Liver (tissue), 9 donors: ENCODE results near the gene CRAMP1. TPM values are rescaled to one million over a fixed set of nuclear protein-coding genes. Genes with fewer than 3 reads are reported as not detected.

Experiments used
- DNase-seq: peaks from one replicate; pipeline ENCODE4 v3.0.0-alpha.2; 2017; ENCODE audit warnings: low spot score
- H3K27ac ChIP-seq, 2 donors: one replicate each; pipeline ENCODE4 v1.7.0; 2013; ENCODE audit warnings: inconsistent platforms in 2 of 2, low read length in 2 of 2, control low read depth in 1 of 2, low read depth in 1 of 2, mild to moderate bottlenecking in 1 of 2
- H3K27me3 ChIP-seq, 4 donors: one replicate each; pipeline versions ENCODE4 v1.6.1 to v1.7.0; 2013; ENCODE audit warnings: low read length in 3 of 4, inconsistent platforms in 1 of 4, mild to moderate bottlenecking in 1 of 4, moderate library complexity in 1 of 4; ENCODE audit not compliant: control insufficient read depth in 4 of 4, insufficient read depth in 4 of 4
- H3K36me3 ChIP-seq, 4 donors: one replicate each; pipeline versions ENCODE4 v1.6.1 to v1.7.0; 2013; ENCODE audit warnings: low read length in 3 of 4, mild to moderate bottlenecking in 3 of 4, low read depth in 1 of 4, moderate library complexity in 1 of 4; ENCODE audit not compliant: control insufficient read depth in 4 of 4, insufficient read depth in 3 of 4
- H3K4me1 ChIP-seq, 4 donors: one replicate each; pipeline versions ENCODE4 v1.6.1 to v1.7.0; 2013; ENCODE audit warnings: low read length in 3 of 4, mild to moderate bottlenecking in 3 of 4, moderate library complexity in 1 of 4; ENCODE audit not compliant: control insufficient read depth in 4 of 4, insufficient read depth in 4 of 4
- H3K4me3 ChIP-seq, 3 donors: one replicate each; pipeline versions ENCODE4 v1.6.1 to v1.7.0; 2013; ENCODE audit warnings: low read length in 3 of 3, control low read depth in 1 of 3, low read depth in 1 of 3, mild to moderate bottlenecking in 1 of 3
- H3K9ac ChIP-seq, 2 donors: one replicate each; pipeline ENCODE4 v1.7.0; 2013; ENCODE audit warnings: low read length in 2 of 2, mild to moderate bottlenecking in 2 of 2, moderate library complexity in 2 of 2, control low read depth in 1 of 2, low read depth in 1 of 2
- H3K9me3 ChIP-seq, 4 donors: one replicate each; pipeline versions ENCODE4 v1.6.1 to v1.7.0; 2013; ENCODE audit warnings: low read length in 3 of 4; ENCODE audit not compliant: control insufficient read depth in 4 of 4
- CTCF ChIP-seq: fragments of 150-350 bp; IDR thresholded peaks from 2 replicates; pipeline ENCODE4 v1.5.1; 2017; ENCODE audit warnings: improper control_type of control experiment, low read depth, low read length; ENCODE audit not compliant: missing input control
- EGR1 ChIP-seq, 2 donors: IDR thresholded peaks; 2 replicates each; pipeline ENCODE4 v1.6.1; 2016 to 2018; ENCODE audit warnings: antibody characterized with exemption in 2 of 2, low read depth in 2 of 2
- FOXA1 ChIP-seq: IDR thresholded peaks from 2 replicates; pipeline ENCODE4 v1.6.1; 2016; ENCODE audit warnings: antibody characterized with exemption
- FOXA2 ChIP-seq: IDR thresholded peaks from 2 replicates; pipeline ENCODE4 v1.6.1; 2016; ENCODE audit warnings: antibody characterized with exemption
- GABPA ChIP-seq, 2 donors: IDR thresholded peaks in 1 of 2; conservative IDR thresholded peaks in 1 of 2; 2 replicates each; pipeline ENCODE4 v1.6.1; 2016; ENCODE audit warnings: antibody characterized with exemption in 2 of 2, mild to moderate bottlenecking in 1 of 2, moderate library complexity in 1 of 2
- HNF4A ChIP-seq, 2 donors: conservative IDR thresholded peaks; 2 replicates each; pipeline ENCODE4 v1.6.1; 2016; ENCODE audit warnings: antibody characterized with exemption in 2 of 2, mild to moderate bottlenecking in 2 of 2
- HNF4G ChIP-seq: IDR thresholded peaks from 2 replicates; pipeline ENCODE4 v1.6.1; 2016; ENCODE audit warnings: antibody characterized with exemption
- JUND ChIP-seq, 2 donors: IDR thresholded peaks; 2 replicates each; pipeline ENCODE4 v1.6.1; 2016; ENCODE audit warnings: antibody characterized with exemption in 2 of 2
- NR2F2 ChIP-seq: IDR thresholded peaks from 2 replicates; pipeline ENCODE4 v1.6.1; 2016; ENCODE audit warnings: antibody characterized with exemption
- RAD21 ChIP-seq, 2 donors: IDR thresholded peaks; 2 replicates each; pipeline ENCODE4 v1.6.1; 2016; ENCODE audit warnings: antibody characterized with exemption in 2 of 2, mild to moderate bottlenecking in 2 of 2
- REST ChIP-seq: IDR thresholded peaks from 2 replicates; pipeline ENCODE4 v1.6.1; 2016; ENCODE audit warnings: antibody characterized with exemption, mild to moderate bottlenecking
- RXRA ChIP-seq, 2 donors: IDR thresholded peaks; 2 replicates each; pipeline ENCODE4 v1.6.1; 2017 to 2018; ENCODE audit warnings: antibody characterized with exemption in 2 of 2, mild to moderate bottlenecking in 1 of 2
- TAF1 ChIP-seq: conservative IDR thresholded peaks from 2 replicates; pipeline ENCODE4 v1.6.1; 2016; ENCODE audit warnings: antibody characterized with exemption, mild to moderate bottlenecking
- YY1 ChIP-seq: IDR thresholded peaks from 2 replicates; pipeline ENCODE4 v1.6.1; 2016; ENCODE audit warnings: antibody characterized with exemption, mild to moderate bottlenecking
- WGBS: extraction: QIAGEN DNeasy Blood & Tissue Kit; methylation state at CpG from one replicate; pipeline ENCODE4 v1.1.7; 2013; 5-methylcytosine and 5-hydroxymethylcytosine counted together
- polyA plus RNA-seq, 2 donors: library from polyadenylated mRNA; stranded (reverse) in 1 of 2; unstranded in 1 of 2; fragments of 200-250 nt in 1 of 2; fragments of >200 nt in 1 of 2; fragmentation: Nextera tagmentation in 1 of 2; extraction: Ambion mirVana in 1 of 2; gene quantifications; one replicate each; pipeline versions ENCODE4 v1.2.1 to v1.2.3, GENCODE V29; 2013 to 2015
- total RNA-seq, 2 donors: library from RNA; depleted of rRNA; stranded (reverse); fragments of >200 nt; gene quantifications; one replicate each; pipeline ENCODE4 v1.2.3, GENCODE V29; 2014
- TF ChIP-seq, protein P1 (sequence below): IDR thresholded peaks from 2 replicates; pipeline ENCODE4 v1.6.1; 2016; ENCODE audit warnings: antibody characterized with exemption
- TF ChIP-seq, protein P2 (sequence below): IDR thresholded peaks from 2 replicates; pipeline ENCODE4 v1.6.1; 2016; ENCODE audit warnings: antibody characterized with exemption
- TF ChIP-seq, protein P3 (sequence below): IDR thresholded peaks from 2 replicates; pipeline ENCODE4 v1.6.1; 2016; ENCODE audit warnings: antibody characterized with exemption
- donor health status: healthy.
- donor health status: healthy.
- donor health status: healthy.
- donor health status: healthy.
- donor health status: healthy.

CRAMP1 gene
- total and polyA plus RNA-seq, 4 donors, result 1.1 to 6.4 (median 4.2) TPM

DNA sequence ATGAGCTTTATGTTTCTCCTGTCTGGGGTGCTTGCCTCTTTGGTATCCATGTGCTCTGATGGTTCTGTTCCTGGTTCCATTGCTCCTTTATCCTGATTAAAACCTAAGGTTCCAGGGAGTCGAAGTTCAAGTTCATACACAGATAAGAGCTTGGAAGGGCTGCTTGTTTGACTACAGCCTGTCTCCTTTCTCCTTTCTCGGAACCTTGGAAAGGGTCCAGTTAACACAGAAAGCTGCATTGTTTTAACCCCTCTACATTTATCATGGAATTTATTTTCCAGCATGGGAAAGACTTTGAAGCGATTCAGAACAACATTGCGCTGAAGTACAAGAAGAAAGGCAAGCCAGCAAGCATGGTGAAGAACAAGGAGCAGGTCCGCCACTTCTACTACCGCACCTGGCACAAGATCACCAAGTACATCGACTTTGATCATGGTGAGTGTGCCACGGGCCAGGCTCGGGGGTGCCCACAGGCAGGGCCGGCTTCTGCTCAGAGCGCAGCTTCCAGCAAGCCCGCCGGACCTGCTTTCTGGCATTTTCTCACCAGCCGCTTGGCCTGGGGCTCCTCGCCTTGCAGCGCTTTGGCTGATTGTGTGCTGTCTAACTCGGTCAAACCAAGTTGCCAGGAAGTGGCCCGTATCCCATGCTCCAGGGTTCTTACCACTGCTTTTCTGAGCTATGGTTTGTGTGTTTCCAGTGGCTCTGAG is 19.9 kb downstream of the CRAMP1 start:
- no peak for DNase-seq
- Histone ChIP-seq H3K4me3 (no peak overlapping the region), H3K9ac (no peak overlapping the region), H3K27ac (no peak overlapping the region), H3K36me3 (peaks cover 7 to 62% (median 18%) of the 10 kb centered on the region in 4 donors), H3K4me1 (peaks cover 0 to 3% (median 0%) of the 10 kb centered on the region in 4 donors), H3K27me3 (no peaks in the 10 kb centered on the region), H3K9me3 (no peaks in the 10 kb centered on the region)
- 93% methylated on average over 18 of the region's 18 CpGs for WGBS
- TF ChIP-seq GABPA (IDR thresholded peaks at IDR 0.05 in 1 of 2, conservative IDR thresholded peaks at IDR 0.05 in 1 of 2) (no peak), HNF4G (no peak), HNF4A (conservative IDR thresholded peaks at IDR 0.05) (no peak), NR2F2 (no peak), YY1 (no peak), JUND (IDR thresholded peaks at IDR 0.05) (no peak), RXRA (IDR thresholded peaks at IDR 0.05) (no peak), CTCF (no peak), EGR1 (IDR thresholded peaks at IDR 0.05; ENCODE audit: low read depth in 2 of 2) (no peak), TAF1 (no peak), REST (no peak), RAD21 (IDR thresholded peaks at IDR 0.05) (no peak), FOXA1 (no peak)
- TF ChIP-seq, protein P1, sequence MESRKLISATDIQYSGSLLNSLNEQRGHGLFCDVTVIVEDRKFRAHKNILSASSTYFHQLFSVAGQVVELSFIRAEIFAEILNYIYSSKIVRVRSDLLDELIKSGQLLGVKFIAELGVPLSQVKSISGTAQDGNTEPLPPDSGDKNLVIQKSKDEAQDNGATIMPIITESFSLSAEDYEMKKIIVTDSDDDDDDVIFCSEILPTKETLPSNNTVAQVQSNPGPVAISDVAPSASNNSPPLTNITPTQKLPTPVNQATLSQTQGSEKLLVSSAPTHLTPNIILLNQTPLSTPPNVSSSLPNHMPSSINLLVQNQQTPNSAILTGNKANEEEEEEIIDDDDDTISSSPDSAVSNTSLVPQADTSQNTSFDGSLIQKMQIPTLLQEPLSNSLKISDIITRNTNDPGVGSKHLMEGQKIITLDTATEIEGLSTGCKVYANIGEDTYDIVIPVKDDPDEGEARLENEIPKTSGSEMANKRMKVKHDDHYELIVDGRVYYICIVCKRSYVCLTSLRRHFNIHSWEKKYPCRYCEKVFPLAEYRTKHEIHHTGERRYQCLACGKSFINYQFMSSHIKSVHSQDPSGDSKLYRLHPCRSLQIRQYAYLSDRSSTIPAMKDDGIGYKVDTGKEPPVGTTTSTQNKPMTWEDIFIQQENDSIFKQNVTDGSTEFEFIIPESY, result no peak
- TF ChIP-seq, protein P2, sequence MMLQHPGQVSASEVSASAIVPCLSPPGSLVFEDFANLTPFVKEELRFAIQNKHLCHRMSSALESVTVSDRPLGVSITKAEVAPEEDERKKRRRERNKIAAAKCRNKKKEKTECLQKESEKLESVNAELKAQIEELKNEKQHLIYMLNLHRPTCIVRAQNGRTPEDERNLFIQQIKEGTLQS, result no peak

- H3K27me3 ChIP-seq, result no peaks in the 10 kb centered on the region
- peaks cover 7 to 61% (median 16%) of the 10 kb centered on the region in 4 donors for H3K36me3 ChIP-seq
- no peak overlapping the region for H3K9ac ChIP-seq
- H3K9me3 ChIP-seq, result no peaks in the 10 kb centered on the region
- no peak for DNase-seq
- H3K27ac ChIP-seq, result no peak overlapping the region
- peaks cover 0 to 3% (median 0%) of the 10 kb centered on the region in 4 donors for H3K4me1 ChIP-seq
- TF ChIP-seq RAD21 (IDR thresholded peaks at IDR 0.05) (no peak), REST (no peak), FOXA2 (no peak), JUND (IDR thresholded peaks at IDR 0.05) (no peak), NR2F2 (no peak), HNF4G (no peak)
- TF ChIP-seq, protein P2, result no peak
- TF ChIP-seq, protein P3, sequence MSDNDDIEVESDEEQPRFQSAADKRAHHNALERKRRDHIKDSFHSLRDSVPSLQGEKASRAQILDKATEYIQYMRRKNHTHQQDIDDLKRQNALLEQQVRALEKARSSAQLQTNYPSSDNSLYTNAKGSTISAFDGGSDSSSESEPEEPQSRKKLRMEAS, result no peak
- 97% methylated on average over 13 of the region's 13 CpGs for WGBS
- no peak overlapping the region for H3K4me3 ChIP-seq
Measured at GRCh38 chr16:1632638-1632970, 20.4 kb downstream of the CRAMP1 start.
